HG02884 (cell line): Measurements from ENCODE around the gene METTL26.
A peak's percentile ranks its signal among the peaks of the same experiment; 100 is the strongest.

Experiments used
- ATAC-seq: cut with Tn5 transposase; IDR thresholded peaks from one replicate; pipeline ENCODE4 v1.9.1; 2021; ENCODE audit warnings: mild to moderate bottlenecking, moderate library complexity; ENCODE audit not compliant: unreplicated experiment

Gene METTL26

DNA sequence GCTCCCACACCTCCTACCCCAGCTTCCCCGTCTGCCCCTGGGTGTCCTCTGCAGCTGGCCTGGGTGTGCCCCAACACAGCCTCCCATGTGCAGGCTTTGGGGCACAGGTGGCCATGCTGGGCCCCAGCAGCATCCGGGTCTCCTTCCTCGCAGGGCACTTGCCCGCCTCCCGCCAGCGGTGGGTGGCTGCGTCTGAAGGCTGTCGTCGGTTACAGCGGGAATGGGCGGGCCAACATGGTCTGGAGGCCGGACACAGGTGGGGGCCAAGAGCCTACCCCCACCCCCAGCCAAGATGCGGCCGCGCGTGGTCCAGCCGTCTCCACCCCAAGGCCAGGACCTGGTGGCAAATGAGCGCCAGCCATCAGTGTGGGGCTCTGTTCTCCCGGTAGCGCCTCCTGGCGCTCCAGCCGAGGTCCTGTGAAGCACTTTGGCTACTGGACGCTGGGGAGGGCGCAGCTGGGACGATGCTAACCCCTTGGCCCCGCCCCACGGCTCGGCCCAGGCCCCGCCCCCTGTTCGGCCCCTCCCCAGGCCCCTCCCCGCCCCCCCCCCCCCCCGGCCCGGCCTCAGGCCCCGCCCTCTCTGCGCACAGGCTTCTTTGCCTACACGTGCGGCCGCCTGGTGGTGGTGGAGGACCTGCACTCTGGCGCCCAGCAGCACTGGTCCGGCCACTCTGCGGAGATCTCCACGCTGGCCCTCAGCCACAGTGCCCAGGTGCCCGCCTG is 24.5 kb upstream of the METTL26 start:
- ATAC-seq = no peak

GRCh38 chr16:660132-660458 is 24.0 kb upstream of the METTL26 start:
- no peak for ATAC-seq

DNA sequence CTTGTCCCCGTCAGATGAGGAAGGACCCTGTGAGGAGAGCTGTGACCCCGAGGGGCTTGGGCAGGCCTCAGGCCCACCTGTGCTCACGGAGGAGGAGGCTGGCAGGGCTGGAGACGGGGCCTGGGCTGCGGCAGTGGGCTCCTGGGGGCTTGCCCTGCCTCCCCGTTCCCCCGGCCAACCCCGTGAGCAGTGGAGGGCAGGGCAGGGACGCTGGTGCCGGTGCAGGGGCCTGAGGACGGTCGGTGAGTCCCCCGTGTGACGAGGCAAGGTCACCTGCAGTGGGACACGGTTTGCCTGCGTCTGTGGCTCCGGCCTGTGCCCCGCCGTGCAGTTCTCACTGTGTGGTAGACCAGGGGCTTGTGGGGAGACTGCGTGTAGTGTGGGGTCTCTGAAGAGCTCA is 23.5 kb upstream of the METTL26 start:
- ATAC-seq = no peak

DNA sequence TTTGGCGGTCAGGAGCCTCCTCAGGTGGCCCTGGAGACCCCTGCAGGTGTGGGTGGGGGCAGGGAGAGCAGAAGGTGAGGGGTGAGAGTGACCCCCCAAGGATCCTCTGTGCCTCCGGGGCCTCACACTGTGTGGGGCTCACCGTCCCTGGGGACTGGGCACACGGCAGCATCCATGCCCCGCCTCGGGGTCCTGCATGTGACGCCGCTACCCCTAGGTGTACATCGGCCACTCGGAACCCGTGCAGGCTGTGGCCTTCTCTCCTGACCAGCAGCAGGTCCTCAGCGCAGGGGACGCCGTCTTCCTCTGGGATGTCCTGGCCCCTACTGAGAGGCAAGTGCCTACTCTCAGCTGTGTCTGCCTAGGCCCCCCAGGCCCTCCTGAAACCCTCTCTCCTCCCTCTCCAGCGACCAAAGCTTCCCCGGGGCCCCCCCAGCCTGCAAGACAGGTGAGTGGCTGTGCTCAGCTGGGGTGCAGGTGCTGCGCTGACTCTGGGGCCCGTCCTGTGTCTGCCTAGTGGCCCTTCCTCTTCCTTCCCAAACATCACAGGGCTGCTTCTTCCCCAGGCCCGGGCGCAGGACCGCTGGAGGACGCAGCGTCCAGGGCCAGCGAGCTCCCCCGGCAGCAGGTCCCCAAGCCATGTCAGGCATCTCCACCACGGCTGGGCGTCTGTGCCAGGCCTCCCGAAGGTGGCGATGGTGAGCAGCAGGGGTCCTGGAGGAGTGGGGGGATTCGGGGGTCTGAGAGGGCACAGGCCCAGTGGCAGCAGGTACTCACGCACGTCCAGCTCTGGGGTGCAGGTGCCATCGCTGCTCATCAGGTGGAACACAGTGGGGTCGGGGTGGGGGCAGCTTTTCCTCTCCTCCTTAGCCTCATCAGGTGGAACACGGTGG is 22.8 kb upstream of the METTL26 start:
- no peak for ATAC-seq

DNA sequence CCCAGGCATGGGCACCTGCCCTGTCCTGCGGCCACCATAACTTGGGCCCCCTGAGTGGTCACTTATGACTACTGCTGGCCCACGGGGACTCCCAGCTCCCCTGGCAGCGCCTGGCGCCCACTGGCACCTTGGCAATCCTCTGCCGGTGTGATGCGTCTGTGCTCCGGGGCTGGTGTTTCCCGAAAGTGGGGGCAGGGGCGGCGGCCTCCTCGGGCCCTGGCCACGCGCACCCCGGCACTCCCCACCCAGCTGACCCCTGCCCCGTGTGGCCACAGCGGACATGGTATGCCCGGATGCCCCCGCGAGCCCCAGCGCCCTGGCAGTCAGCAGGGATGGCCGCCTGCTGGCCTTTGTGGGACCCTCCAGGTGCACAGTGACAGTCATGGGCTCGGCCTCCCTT is 21.4 kb upstream of the METTL26 start:
- ATAC-seq = no peak

DNA sequence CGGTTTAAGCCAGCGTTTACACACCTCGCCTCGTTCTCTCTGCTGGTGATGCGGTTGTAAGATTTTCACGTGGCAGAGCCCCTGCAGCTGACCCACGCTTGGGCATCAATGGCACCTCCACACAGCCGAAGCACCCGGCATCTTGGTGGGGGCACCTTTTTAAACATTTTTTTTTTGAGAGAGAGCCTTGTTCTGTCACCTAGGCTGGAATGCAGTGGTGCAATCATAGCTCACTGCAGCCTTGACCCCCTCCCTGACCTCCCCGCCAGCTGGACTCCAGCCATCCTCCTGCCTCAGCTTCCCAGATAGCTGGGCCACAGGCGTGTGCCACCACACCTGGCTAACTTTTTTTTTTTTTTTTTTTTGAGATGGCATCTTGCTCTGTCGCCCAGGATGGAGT is 17.9 kb upstream of the METTL26 start:
- ATAC-seq = no peak

GRCh38 chr16:652454-653305 is 16.6 kb upstream of the METTL26 start:
- ATAC-seq = no peak

DNA sequence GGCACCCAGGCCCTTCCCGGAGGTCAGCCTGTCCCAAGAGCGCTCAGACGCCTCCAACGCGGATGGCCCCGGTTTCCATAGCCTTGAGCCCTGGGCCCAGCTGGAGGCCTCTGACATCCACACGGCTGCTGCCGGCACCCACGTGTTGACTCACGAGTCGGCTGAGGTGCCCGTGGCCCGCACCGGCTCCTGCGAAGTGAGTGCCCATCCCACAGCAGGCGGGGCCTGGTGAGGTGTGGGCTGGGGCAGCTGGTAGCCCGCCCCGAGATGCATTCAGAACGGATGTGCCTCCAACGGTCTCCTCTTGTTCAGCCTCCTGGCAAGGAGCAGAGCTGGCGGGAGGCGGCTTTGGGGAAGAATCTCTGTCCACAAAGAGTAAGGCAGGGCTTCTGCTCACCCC is 15.7 kb upstream of the METTL26 start:
- ATAC-seq = no peak

- peak; percentile 16 for ATAC-seq
These were observed 13.5 kb upstream of the METTL26 start for GRCh38 chr16:649631-650030.

DNA sequence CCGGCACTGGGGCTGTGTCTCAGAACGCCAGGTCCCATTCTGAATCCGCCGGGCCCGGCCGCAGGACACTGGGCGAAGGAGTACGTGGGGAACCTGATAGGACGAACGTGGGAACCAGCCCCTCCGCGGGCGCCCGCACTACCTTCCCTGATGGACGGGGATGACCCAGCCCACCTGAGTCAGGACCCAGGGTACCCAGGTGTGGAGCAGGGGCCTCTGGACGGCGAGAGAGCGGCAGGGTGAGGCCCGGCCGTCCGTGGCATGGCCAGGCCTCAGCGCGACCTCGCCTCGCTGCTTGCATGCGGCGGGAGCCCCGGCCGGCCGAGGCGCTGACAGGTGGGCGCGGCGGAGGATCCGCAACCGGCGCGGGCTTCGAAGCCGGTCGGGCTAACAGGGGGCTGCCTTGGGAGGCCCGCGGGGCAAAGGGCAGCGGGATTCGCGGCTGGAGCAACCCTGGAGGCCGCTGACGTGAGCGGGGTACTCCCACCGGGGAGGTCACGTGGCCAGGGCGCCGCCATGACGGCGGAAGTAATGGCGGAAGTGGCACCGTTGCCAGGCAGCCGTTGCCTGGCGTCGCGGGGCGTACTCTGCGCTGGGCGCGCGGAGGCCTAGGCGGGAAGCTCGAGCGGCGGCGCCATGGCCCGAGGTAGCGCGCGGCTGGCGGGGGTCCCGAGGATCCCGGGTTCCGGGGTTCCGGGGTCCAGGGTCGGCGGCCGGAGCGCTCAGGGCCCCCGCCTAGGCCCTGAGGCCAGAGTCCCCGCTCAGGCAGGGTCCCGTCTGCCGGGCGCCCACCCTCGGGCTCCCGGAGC is 12.9 kb upstream of the METTL26 start, which contains the start of gene WDR90:
Gene WDR90 (plus strand): TSS at position 585 of the 809 bp plus-strand sequence. CDS start 52 bp downstream, at position 637.
- peak; percentile 67 for ATAC-seq

DNA sequence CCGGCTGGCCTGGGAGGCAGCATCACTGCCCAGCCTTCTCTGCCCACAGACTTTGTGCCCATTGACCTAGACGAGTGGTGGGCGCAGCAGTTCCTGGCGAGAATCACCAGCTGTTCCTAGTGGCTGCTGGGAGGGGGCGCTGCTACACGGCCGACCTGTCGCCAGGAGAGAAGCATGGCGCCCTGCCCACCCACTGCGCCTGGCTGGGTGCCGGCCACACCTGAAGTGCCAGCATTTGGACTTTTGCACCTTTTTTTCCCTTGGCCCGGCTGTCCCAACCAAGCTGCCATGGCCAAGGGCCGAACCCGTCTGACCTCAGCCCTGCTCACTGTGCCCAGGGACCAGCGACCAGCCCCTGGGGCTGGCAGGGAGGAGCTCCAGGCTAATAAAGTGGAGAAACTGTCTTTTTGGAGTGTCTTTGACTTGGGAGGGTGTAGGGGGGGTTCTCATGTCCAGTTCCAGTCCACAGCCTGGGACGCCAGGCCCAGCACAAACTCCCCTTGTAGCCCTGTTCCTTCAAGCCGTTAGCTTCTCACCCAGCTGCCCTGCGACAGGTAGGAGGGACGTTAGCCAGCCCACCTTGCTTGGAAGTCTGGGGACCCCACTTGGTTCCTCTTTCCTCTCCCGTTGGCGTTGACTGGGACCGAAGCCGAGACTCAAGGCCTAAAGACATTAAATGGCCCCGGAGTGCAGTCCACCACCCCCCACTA is 12.1 kb upstream of the METTL26 start:
- no peak for ATAC-seq

- ATAC-seq = no peak
These were observed 11.2 kb upstream of the METTL26 start for GRCh38 chr16:647173-647902.

DNA sequence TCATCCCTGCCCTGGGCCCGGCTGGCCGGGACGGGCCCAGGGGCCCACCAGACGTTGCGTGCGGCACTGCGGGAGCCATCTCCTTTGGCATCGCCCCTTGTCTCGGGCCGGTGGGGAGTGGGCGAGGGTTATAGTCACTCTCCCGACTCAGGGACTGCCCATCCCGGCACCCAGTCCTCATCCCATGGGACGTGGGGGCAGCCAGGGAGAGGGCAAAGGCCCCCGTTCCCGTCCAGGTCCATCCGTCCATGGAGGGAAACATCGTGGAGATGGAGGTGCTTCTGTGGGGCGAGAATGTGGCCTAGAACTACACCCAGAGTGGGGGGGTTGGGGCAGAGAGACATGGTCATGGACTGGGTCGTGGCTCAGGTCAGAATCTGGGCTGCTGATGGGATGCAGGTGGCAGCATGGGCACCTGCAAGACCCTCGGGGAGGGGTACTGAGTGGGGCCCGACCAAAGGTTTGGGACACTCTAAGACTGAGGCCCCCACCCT is 10.6 kb upstream of the METTL26 start:
- ATAC-seq = no peak

DNA sequence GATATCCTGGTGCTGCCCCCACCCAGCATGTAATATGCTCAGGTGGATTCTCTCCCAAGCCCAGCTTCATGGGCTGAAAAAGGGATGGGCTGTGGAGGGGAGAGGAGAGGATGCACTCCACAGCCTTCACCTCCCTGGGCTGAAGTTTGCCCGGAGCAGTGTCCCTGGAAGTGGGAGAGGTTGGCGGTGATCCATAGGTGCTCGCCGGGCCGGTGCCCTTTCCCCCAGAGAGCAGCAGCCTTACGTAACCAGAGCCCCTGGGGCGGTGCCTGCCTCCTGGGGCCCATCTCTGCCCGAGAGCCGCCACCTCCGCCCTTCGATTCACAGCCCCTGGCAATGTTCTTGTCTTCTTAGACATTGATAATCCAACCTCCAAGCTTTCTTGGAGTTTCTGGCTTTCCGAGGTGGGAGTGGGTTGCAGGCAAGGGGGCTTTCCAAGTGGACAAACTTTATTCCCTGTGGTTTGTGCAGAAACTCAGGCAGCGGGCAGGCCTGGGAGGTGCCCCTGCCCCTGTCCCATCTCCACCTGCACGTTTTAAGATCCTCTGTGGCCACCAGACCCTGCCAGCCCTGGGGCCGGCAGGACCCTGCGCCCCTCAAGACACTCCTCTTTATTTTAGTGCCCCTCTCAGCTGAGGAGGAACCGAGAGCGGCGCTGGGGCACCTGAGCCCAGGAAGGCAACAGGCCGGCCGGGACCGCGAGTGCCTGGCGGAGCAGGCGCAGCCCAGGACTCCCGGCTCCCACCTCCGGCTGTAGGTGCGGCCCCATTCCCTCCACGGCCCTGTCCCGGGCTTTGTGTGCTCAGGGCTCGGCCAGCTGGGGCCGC is 10.0 kb upstream of the METTL26 start:
- ATAC-seq = no peak

GRCh38 chr16:644556-644955 is 8.5 kb upstream of the METTL26 start:
- no peak for ATAC-seq

DNA sequence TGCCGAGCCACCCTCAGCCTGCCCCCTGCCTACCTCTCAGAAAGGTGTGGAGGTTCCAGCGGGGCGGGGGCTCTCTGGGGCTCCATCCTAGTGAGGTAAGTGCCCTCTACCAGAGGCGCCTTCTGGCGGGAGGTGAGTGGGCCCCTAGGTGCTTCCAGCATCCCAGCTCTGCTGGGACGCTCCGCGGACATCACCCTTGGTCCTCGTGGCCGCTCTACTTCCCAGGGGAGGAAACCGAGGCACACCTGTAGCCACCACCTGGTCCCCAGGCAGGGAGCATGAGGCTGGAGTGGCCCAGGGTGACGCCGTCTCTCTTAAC is 6.9 kb upstream of the METTL26 start:
- no peak for ATAC-seq

DNA sequence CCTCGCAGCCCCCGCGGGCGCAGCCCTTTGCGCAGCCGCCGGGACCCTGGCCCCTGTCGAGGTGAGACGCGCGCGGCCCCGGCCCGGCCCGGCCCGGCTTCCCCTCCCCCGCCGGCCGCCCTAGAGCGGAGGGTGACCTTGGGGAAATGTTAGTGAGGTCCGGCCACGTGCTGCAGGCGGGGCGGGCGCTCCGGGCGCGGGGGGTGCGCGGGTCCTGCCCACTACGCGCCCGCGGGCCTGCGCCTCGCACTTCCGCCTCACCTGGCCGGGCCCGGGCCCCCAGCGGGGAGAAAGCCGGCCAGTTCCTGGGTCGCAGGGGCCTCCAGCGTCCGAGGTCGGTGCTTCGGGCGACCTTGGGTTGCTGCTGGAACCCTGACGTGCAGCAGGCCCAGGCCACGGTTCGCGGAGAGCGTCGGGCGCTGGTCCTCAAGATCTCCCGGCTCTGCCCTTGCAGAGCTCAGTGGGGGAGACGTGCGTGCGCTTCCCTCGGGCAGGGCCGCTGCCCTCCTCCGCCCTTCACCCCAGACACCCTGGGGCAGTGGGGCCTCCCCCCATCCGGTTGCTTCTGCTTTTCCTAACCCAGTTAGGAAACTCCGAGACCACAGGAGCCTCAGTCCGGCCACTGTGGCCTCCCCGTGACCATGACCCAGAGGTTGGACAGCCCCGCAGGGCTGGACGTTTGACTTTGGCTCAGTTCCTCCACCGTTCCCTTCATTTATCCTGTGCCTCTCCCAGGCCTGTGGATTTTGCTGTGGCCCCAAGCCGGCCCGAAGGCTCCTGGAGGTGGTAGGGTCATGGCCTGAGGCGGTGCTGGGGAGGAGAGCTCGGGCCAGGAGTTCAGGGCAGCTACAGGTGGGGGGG is 6.3 kb upstream of the METTL26 start:
- peak; percentile 39 for ATAC-seq
